NCI-H524 (cell line): Measurements from ENCODE around the gene ANO6.
"Not testable (repeated sequence)": the region's sequence is repeated elsewhere in the genome, so short reads cannot be mapped to it uniquely, and the experiment has no call there.

Experiments
- DNase-seq, 2 experiments: peaks; one replicate each; lab custom pipeline; 2025; lab: John Stamatoyannopoulos, UW

Gene ANO6

GRCh38 chr12:45215419-45216229 lies at the start of gene ANO6:
ANO6 (plus strand) TSS chr12:45216095; CDS start chr12:45216322, 227 bp downstream.
- peak; percentile 78 to 82 for DNase-seq

- DNase-seq: peak in 1 of 2 experiments; percentile 66
Observed at GRCh38 chr12:45168976-45169375, 46.9 kb upstream of the ANO6 start.

- DNase-seq: peak; percentile 49 to 66
Observed at GRCh38 chr12:45170456-45171042, 45.3 kb upstream of the ANO6 start.

GRCh38 chr12:45173293-45173692 lies 42.6 kb upstream of the ANO6 start:
- DNase-seq: not testable (repeated sequence)

- no peak for DNase-seq
Observed at GRCh38 chr12:45174595-45174994, 41.3 kb upstream of the ANO6 start.

GRCh38 chr12:45178771-45179170 lies 37.1 kb upstream of the ANO6 start:
- DNase-seq: no peak

- DNase-seq: peak in 1 of 2 experiments; percentile 68
Observed at GRCh38 chr12:45182511-45182910, 33.4 kb upstream of the ANO6 start.

GRCh38 chr12:45183246-45183645 lies 32.6 kb upstream of the ANO6 start:
- DNase-seq: no peak

GRCh38 chr12:45184147-45184963 lies 31.5 kb upstream of the ANO6 start:
- DNase-seq: no peak

- DNase-seq: no peak
Observed at GRCh38 chr12:45186762-45187161, 29.1 kb upstream of the ANO6 start.

- no peak for DNase-seq
Observed at GRCh38 chr12:45189766-45190403, 26.0 kb upstream of the ANO6 start.

GRCh38 chr12:45191239-45191638 lies 24.7 kb upstream of the ANO6 start:
- no peak for DNase-seq

- DNase-seq: no peak
Observed at GRCh38 chr12:45192707-45193106, 23.2 kb upstream of the ANO6 start.

- DNase-seq: no peak
Observed at GRCh38 chr12:45200491-45201043, 15.3 kb upstream of the ANO6 start.

- DNase-seq: no peak
Observed at GRCh38 chr12:45203767-45204166, 12.1 kb upstream of the ANO6 start.

- DNase-seq: no peak
Observed at GRCh38 chr12:45204757-45205156, 11.1 kb upstream of the ANO6 start.

- DNase-seq: no peak
Observed at GRCh38 chr12:45205165-45205825, 10.6 kb upstream of the ANO6 start.

GRCh38 chr12:45208604-45209487 lies 7.0 kb upstream of the ANO6 start:
- DNase-seq: no peak

- no peak for DNase-seq
Observed at GRCh38 chr12:45209784-45210183, 6.1 kb upstream of the ANO6 start.

GRCh38 chr12:45212064-45212463 lies 3.8 kb upstream of the ANO6 start:
- no peak for DNase-seq
